ENCODE results near the gene GRAMD1B.

DNA sequence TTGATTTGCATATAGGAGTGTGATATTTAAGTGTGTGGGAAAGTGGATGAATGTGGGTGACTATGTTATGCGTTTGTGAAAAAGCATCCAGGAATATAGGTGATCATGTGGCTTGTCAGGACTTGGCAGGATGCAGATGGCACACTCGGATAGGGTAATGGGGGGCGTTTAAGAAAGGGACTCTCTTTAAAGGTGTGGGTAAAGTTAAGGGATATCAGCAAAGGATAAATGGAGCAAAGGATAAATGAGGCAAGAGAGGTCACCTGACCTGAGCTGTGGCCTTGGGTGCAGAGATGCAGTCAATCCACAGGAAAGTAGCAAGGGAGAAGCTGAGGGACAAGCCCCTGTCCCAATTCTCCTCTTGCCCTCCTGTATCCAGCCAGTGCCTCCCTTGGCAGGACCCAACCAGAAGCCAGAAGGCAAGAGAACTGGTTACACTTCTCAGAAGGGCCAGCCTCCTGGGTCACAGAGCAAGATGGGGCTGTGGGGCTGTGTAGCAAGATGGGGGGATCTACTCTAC lies 47.5 kb upstream of the GRAMD1B start:
- TF ChIP-seq, protein P1, sequence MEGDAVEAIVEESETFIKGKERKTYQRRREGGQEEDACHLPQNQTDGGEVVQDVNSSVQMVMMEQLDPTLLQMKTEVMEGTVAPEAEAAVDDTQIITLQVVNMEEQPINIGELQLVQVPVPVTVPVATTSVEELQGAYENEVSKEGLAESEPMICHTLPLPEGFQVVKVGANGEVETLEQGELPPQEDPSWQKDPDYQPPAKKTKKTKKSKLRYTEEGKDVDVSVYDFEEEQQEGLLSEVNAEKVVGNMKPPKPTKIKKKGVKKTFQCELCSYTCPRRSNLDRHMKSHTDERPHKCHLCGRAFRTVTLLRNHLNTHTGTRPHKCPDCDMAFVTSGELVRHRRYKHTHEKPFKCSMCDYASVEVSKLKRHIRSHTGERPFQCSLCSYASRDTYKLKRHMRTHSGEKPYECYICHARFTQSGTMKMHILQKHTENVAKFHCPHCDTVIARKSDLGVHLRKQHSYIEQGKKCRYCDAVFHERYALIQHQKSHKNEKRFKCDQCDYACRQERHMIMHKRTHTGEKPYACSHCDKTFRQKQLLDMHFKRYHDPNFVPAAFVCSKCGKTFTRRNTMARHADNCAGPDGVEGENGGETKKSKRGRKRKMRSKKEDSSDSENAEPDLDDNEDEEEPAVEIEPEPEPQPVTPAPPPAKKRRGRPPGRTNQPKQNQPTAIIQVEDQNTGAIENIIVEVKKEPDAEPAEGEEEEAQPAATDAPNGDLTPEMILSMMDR (conservative IDR thresholded peaks at IDR 0.05 in 1 of 2, IDR thresholded peaks at IDR 0.05 in 1 of 2; ENCODE audit: low read depth in 1 of 2, low read length in 2 of 2): no peak
- TF ChIP-seq EZH2 (IDR thresholded peaks at IDR 0.05; ENCODE audit: low read length, missing control alignments): no peak

Measured in fibroblast of lung (primary cell).